EH (cell line): Measurements from ENCODE around the gene PALM2AKAP2.
"Not testable (repeated sequence)": the region's sequence is repeated elsewhere in the genome, so short reads cannot be mapped to it uniquely, and the experiment has no call there.

ENCODE experiments used
- DNase-seq: peaks from one replicate; pipeline ENCODE4 v3.0.0-alpha.2; 2015; ENCODE audit warnings: low read depth

The PALM2AKAP2 gene

DNA sequence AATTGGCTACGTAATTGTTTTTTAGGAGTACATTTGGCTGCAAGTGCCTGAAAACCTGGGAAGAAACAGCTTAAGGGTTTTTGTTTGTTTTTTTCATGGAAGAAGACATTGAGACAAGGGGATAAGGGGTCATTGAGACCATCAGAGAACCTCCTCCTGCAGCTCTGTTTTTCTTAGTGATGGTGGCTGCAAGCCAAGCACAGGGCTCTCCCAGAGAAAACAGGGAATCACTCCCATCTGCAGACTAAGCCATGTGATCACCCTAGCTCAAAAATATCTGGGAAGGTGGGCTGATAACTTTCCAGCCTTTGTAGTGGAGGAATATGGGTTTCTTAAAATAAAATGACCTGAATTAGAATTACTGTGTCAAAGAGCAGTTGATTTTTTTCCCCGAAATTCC, 25.1 kb downstream of the PALM2AKAP2 start:
- DNase-seq = peak; percentile 25

DNA sequence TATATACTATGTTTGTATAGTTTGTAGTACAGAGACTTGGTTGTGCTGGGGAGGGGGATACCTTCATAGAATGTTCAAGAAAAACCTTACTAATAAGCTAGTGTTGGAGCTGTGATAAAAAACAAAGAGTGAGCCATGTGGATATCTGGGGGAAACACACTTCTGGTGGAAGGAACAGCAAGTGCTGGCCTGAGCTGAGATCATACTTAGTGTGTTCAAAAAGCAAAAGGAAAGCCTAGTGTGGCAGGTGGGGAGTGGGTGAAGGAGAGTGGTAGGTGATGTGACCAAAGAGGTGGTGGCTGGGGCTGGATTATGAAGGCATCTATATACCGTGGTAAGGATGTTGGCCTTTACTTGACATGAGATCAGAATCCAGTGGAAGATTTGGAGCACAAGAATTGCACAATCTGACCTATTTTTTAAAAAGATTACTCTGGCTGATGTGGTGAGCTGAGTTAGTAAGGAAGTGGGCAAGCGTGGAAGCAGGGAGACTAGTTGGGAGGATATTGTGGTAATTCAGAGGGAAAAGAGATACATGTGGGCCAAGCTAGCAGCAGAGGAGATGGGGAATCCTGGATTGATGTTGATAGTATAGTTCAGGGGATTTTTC, 26.6 kb downstream of the PALM2AKAP2 start:
- peak; percentile 73 for DNase-seq

DNA sequence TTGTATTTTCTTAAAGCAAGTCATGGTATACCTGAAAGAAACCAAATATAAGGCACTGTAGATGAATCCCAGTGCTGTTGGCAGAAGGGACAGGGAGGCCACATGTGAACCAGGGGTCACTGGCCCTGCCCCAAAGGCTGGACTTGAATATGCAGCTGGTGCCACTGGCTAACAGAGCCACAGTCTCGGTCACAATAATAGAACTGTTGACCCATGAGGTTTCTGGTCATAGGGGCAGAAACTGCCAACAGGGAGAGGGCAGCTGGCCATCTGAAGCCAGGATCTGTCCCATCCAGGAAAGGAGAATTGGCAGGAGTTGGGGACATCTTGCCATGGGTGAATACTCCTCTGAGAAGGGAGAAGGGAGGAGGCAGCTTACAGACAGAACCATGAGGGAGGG, 31.9 kb downstream of the PALM2AKAP2 start:
- no peak for DNase-seq

DNA sequence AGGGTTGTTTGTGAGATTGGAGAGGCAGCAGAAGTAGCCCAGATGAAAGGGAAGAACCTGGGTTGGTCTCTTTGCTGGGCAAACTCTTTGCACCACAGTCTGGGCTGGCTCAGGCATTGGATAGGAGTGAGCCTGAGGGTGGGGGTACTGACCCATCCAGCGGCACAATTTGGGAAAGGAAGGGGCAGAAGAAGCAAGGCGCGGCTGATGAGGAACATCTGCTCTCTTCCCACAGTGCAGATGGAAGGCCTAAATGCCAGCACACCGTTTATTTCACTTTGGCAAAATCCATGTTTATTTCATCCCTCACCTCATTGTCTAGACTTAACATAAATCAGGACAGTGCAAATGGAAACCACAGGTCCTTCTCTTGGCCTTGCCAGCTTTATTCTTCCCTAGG, 32.3 kb downstream of the PALM2AKAP2 start:
- no peak for DNase-seq

DNA sequence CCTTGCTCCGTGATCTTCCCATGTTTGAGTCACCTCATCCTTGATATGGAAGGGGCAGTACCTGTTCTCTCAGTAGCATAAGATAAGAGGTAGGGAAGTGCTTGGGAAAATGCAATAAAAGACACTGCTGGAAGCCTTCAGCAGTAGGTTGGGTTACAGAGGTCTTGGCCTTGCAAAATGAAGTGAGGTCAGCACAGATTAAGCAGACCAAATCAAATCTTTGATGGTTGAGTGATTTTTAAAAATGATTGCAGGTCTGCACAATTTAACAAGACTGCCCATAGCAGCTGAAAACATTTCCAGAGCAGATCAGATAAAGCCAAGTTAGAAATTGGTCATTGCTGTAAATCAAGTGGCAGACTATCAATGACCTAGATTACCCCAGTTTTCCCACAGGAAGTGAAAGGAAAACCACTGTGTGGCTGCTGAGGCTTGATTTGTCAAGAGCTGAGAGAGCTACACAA, 32.9 kb downstream of the PALM2AKAP2 start:
- peak; percentile 24 for DNase-seq

DNA sequence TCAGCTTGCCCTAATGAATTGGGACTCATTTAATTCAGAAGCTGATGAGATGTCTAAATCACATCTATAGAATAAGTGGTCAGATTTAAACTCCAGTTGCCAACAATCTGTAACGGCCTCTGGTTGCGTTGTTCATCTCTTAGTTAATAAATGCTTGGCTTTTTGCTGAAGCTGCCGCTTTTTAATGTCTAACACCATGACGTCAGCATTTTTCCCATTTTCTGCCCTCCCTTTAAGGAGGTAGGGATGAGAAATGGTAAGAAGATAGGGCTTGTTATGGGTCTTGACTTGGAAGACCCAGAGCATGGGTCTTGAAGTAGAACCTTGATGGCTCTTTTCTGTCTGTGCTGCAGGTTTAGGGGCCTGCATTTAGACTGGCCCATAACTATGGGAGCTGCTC, 33.3 kb downstream of the PALM2AKAP2 start:
- DNase-seq = no peak

DNA sequence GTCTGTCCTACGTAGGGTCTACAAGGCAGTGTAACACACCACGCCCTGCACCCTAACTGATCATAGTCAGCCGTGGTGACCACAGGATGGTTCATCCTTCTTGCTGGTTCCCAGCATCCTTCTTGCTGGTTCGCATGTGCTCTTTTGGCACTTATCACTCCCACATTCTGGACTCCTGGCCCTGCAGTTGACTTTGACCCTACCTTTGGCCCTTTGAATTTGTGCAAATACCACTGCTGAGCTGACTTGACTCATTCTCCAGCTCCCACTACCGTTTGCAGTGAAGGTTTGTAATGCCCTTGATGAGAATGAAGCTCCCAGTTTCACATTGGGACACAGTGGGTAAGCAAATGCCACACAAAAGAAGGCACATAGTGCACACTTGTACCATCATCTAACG, 33.8 kb downstream of the PALM2AKAP2 start:
- no peak for DNase-seq

DNA sequence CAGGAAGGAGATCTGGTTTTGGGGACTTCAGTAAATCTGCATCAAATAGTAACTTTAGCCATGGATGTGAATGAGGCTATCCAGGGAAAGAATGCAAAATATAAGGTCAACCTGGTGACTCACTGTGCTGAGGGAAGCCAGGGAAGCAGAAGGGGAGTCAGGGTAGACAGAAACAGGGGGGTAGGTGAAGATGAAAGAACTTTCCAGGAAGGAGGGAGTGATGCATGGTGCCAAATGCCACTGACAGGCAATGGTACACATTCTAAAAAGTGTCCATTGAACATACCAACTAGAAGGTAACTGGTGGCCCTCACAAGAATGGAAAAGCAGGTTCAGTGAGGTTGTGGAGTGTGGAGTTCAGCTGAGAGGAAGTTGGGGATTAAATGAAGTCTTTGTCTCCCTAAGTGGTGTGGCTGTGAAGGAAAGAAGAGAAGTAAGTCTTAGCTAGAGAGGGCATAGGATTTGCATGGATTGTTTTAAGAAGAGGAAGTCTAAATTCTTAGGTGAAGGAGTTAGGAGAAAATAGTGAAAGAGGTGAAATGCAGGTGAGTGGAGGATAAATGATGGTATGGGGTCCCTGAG, 35.5 kb downstream of the PALM2AKAP2 start:
- peak; percentile 75 for DNase-seq

DNA sequence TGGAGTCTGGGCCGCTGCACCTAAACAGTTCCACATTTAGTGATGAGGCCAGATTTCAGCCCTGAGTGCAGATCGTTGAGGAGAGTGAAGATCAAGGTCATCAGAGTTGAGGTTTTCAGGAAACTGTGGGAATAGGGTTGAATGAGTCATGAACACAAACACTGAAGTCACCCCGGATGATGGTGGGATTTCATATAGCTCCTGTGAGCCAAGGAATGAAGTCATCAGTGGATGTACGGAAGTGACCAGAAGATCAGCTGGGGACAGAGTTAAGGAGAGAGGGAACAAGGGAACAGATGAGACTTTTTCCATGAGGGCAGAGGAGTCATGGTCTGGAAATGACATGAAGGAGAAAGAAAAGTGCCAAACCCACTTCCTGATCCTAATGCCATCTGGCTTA, 36.5 kb downstream of the PALM2AKAP2 start:
- peak; percentile 100 for DNase-seq

DNA sequence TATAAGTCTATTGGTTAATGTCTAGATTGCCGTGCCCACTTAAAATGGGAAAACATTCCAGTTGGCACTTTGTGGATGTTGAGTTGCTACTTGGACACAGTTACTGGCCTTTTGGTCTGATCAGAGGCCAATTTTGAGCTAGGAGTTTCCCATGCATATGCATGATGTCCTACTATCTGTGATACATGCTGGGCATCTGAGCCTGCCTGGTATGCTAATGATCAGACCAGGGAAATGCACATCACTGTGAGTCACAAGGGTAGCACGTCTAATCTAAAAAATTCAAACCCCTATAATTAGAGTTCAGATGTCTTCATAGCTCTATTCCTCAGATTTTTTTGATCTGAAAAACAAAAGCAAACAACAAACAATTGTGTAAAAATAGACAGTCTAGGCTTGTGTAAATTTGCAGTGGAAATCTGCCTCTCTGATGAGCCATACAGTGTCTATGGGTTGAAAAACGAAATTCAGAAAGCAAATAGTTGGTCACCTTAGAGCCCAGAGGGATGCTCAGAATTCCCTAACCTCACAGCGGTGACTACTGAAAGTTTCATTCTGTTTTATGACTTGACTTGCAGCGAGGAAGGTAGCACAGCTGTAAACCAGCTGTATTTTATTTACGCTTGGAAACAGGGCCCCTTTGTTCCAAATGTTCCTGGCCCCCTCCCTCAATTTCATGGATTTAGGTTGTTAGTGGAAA, 37.3 kb downstream of the PALM2AKAP2 start:
- peak; percentile 88 for DNase-seq

DNA sequence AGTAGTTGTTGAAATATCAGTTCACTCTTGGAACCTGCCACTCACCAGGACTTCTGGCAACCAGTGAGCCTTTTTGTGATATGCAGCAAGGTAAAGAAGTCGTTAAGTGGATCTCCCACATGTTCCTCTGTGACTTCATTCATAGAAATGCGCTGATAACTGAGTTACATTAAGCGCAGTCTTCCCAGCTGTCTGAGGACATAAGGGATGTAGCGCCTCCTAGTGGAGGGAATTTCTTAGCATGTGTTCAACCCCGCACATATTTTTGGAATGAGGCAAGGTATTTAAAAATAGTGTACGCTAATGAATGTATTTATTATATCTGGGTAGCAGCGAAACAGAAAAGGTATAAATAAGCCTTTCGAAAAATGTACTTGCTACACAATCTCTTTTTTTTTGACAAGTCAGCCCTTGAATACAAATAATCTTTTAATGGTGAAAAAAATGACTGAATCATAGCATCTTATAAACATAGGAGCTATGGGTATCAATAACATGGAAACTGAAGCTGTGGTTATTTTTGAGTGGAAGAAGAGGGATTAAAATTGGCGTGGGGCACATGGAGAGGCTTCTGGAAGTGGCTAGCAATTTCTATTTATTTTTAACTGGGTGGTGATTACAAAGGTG, 38.0 kb downstream of the PALM2AKAP2 start:
- DNase-seq = peak; percentile 97

DNA sequence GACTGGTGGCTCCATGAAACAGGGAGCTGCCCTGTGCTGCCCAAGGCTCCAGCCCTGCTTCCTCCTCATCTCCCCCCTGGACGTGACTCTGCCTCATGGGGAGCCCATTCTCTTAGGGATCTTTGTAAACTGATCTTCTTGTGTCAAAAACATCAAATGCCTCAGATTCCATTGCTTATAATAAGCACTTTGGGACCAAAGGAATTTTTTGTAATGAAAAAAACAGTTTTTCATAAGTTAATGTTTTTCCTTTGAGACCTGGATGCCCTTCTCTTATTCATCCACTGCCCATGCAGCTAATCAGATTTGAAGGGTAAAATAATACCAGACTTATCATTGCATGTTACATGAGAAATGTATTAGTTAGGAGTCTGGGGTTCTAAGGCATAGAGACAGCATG, 41.7 kb downstream of the PALM2AKAP2 start:
- peak; percentile 81 for DNase-seq

DNA sequence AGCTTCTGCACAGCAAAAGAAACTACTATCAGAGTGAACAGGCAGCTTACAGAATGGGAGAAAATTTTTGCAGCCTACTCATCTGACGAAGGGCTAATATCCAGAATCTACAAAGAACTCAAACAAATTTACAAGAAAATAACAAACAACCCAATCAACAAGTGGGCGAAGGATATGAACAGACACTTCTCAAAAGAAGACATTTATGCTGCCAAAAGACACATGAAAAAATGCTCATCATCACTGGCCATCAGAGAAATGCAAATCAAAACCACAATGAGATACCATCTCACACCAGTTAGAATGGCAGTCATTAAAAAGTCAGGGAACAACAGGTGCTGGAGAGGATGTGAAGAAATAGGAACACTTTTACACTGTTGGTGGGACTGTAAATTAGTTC, 45.4 kb downstream of the PALM2AKAP2 start:
- DNase-seq = not testable (repeated sequence)

DNA sequence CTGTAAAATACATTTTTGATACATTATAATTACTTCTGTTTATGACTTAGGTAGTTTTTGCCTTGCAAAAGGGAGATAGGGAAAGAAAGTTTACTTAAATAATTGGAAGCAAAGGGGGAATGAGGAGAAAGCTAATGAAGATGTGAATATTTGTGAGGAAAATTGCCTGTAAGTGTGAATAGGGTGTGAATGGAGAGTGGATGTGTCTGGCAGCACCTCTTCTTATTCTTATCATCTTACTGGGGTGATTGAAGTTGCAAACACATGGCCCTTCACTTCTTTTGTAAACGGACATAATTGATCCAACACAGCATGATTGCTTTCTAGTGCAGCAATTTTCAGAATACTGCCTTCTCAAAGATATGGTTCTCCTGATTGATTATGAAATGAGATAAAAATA, 46.6 kb downstream of the PALM2AKAP2 start:
- DNase-seq = no peak

DNA sequence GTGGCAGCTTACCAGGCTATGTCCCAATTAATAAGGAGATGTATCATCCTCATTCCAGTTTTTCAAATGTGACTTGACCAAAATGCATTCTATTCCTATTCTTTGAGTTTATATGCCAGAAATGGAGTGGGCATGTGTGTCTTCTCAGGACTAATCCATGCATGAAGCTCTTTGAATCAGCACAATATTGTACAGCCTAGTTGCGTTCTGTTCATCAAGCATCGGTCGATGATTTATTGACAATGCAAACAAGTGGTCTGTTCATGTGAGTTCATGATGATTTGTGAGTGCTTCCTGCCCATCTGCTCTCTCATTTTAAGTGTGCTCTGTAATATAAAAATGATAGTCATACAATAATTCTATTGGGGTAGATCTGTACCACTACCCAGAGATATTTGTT, 48.3 kb downstream of the PALM2AKAP2 start:
- DNase-seq = no peak
